Body of pancreas (tissue), 4 donors: ENCODE measurements around the gene STK11IP.

Experiments used
- POLR2A ChIP-seq, 3 donors: fragments of 450-650 bp; IDR thresholded peaks; one replicate each; pipeline ENCODE4 v1.6.1; 2016; ENCODE audit warnings: antibody characterized with exemption in 3 of 3, mild to moderate bottlenecking in 2 of 3
- TF ChIP-seq, protein P1 (sequence below), 7 experiments: fragments of 450-650 bp in 4 of 7; fragments of 200-600 bp in 3 of 7; sonication (generic) in 3 of 7; IDR thresholded peaks; one replicate each; pipeline ENCODE4 v1.5.1; 2016 to 2019; ENCODE audit warnings: antibody characterized with exemption in 7 of 7

DNA sequence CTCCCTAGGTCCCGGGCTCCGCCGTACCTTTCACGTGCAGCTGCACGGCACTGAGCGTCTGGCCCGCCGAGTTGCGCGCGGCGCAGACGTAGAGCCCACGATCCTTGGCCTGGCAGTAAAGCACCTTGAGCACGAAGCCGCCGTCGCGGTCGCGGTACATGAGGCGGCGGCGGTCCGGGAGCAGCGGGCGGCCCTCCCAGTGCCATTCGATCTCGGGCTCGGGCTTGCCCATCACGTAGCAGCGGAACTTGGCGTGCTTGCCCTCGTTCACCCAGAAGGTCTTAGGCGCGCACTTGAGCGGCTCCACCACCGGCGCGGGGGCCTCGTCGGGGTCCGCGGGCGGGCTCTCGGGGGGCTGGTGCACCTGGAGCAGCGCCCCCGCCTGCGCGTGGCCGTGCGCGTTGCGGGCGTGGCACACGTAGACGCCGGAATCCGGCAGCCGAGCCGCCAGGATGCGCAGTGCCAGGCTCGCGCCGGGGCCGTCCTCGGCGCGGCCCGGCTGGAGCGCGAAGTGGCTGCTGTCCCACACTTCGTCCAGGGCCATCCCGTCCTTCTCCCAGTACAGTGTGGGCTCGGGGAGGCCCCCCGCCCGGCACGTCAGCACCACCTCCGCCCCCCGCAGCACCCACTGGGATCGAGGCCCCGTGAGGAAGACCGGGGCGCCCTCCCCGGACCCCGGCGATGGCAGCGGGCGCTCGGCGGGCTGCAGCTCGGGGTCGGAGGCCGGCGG is 27.3 kb upstream of the STK11IP start:
- TF ChIP-seq, protein P1, sequence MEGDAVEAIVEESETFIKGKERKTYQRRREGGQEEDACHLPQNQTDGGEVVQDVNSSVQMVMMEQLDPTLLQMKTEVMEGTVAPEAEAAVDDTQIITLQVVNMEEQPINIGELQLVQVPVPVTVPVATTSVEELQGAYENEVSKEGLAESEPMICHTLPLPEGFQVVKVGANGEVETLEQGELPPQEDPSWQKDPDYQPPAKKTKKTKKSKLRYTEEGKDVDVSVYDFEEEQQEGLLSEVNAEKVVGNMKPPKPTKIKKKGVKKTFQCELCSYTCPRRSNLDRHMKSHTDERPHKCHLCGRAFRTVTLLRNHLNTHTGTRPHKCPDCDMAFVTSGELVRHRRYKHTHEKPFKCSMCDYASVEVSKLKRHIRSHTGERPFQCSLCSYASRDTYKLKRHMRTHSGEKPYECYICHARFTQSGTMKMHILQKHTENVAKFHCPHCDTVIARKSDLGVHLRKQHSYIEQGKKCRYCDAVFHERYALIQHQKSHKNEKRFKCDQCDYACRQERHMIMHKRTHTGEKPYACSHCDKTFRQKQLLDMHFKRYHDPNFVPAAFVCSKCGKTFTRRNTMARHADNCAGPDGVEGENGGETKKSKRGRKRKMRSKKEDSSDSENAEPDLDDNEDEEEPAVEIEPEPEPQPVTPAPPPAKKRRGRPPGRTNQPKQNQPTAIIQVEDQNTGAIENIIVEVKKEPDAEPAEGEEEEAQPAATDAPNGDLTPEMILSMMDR (IDR thresholded peaks at IDR 0.05), result no peak
- peak; percentile 49 to 57 (median 50) for TF ChIP-seq POLR2A (IDR thresholded peaks at IDR 0.05)
